D341Med (cell line): Measurements from ENCODE around the gene CCDC80.
"Not testable (repeated sequence)": the region's sequence is repeated elsewhere in the genome, so short reads cannot be mapped to it uniquely, and the experiment has no call there.

Experiments used
- DNase-seq: peaks from one replicate; pipeline ENCODE4 v3.0.0; 2012; ENCODE audit warnings: low spot score

The CCDC80 gene

GRCh38 chr3:112583105-112583504, 57.8 kb downstream of the CCDC80 start:
- DNase-seq, result no peak

GRCh38 chr3:112582244-112582874, 58.6 kb downstream of the CCDC80 start:
- peak; percentile 42 for DNase-seq

- no peak for DNase-seq
Observed at GRCh38 chr3:112579697-112580096, 61.2 kb downstream of the CCDC80 start.

GRCh38 chr3:112579232-112579631, 61.7 kb downstream of the CCDC80 start:
- DNase-seq, result no peak

GRCh38 chr3:112572701-112573100, 68.2 kb downstream of the CCDC80 start:
- DNase-seq, result no peak

- DNase-seq, result no peak
Observed at GRCh38 chr3:112569265-112569664, 71.7 kb downstream of the CCDC80 start.

- DNase-seq, result no peak
Observed at GRCh38 chr3:112568642-112569041, 72.3 kb downstream of the CCDC80 start.

- no peak for DNase-seq
Observed at GRCh38 chr3:112564940-112565305, 76.0 kb downstream of the CCDC80 start.

GRCh38 chr3:112564247-112564939, 76.5 kb downstream of the CCDC80 start:
- DNase-seq, result not testable (repeated sequence)

- DNase-seq, result peak; percentile 93
Observed at GRCh38 chr3:112561734-112562529, 79.0 kb downstream of the CCDC80 start, which contains the start of the genes ATG3 and SLC35A5. ATG3 (minus strand) TSS chr3:112561962; CDS start chr3:112561528, 434 bp downstream. SLC35A5 (plus strand) TSS chr3:112562045; CDS start chr3:112563404, 1,359 bp downstream.

- DNase-seq, result peak; percentile 85
Observed at GRCh38 chr3:112561484-112561733, 79.5 kb downstream of the CCDC80 start.

GRCh38 chr3:112560721-112561483, 80.0 kb downstream of the CCDC80 start:
- DNase-seq, result peak; percentile 61

GRCh38 chr3:112560307-112560706, 80.6 kb downstream of the CCDC80 start:
- DNase-seq, result no peak

- no peak for DNase-seq
Observed at GRCh38 chr3:112557976-112558375, 83.0 kb downstream of the CCDC80 start.

GRCh38 chr3:112555535-112556170, 85.3 kb downstream of the CCDC80 start:
- DNase-seq, result no peak

- no peak for DNase-seq
Observed at GRCh38 chr3:112550859-112551258, 90.1 kb downstream of the CCDC80 start.
